Kidney (tissue), 14 donors: Measurements from ENCODE around the gene ME3. TPM values are rescaled to one million over a fixed set of nuclear protein-coding genes. Genes with fewer than 3 reads are reported as not detected.
"Not testable (repeated sequence)": the region's sequence is repeated elsewhere in the genome, so short reads cannot be mapped to it uniquely, and the experiment has no call there.

ENCODE experiments used
- DNase-seq, 5 donors: peaks; one replicate each; pipeline ENCODE4 v3.0.0-alpha.2; 2013 to 2020
- FAIRE-seq: peaks from 2 replicates; lab custom pipeline; 2012; peaks lifted over from hg19 to GRCh38; lab: Jason Lieb, UNC
- H3K27ac ChIP-seq, 2 donors: one replicate each; pipeline ENCODE4 v1.7.0; 2013; ENCODE audit warnings: low read depth in 2 of 2, low read length in 2 of 2, inconsistent platforms in 1 of 2
- H3K27me3 ChIP-seq: one replicate; pipeline ENCODE4 v1.7.1; 2013; ENCODE audit warnings: low read length, inconsistent platforms; ENCODE audit not compliant: control insufficient read depth, insufficient read depth
- H3K36me3 ChIP-seq, 3 donors: one replicate each; pipeline versions ENCODE4 v1.7.0 to v1.7.1; 2013; ENCODE audit warnings: low read length in 3 of 3, control low read depth in 1 of 3, inconsistent platforms in 1 of 3; ENCODE audit not compliant: insufficient read depth in 3 of 3, control insufficient read depth in 2 of 3
- H3K4me1 ChIP-seq, 3 donors: one replicate each; pipeline versions ENCODE4 v1.7.0 to v1.7.1; 2013; ENCODE audit warnings: low read length in 3 of 3, inconsistent platforms in 1 of 3, low read depth in 1 of 3; ENCODE audit not compliant: control insufficient read depth in 2 of 3, insufficient read depth in 2 of 3
- H3K4me3 ChIP-seq, 3 donors: one replicate each; pipeline versions ENCODE4 v1.7.0 to v1.8.1; 2013; ENCODE audit warnings: low read length in 3 of 3, control low read depth in 1 of 3, inconsistent platforms in 1 of 3
- H3K9ac ChIP-seq, 3 donors: one replicate each; pipeline versions ENCODE4 v1.7.0 to v1.7.1; 2013; ENCODE audit warnings: low read length in 3 of 3, control low read depth in 1 of 3, inconsistent platforms in 1 of 3
- H3K9me3 ChIP-seq, 3 donors: one replicate each; pipeline versions ENCODE4 v1.7.0 to v1.7.1; 2013; ENCODE audit warnings: low read length in 3 of 3, control low read depth in 1 of 3, inconsistent platforms in 1 of 3; ENCODE audit not compliant: control insufficient read depth in 2 of 3, insufficient read depth in 1 of 3
- intact Hi-C: fragments of 100-400 bp; cut with DNase I; formaldehyde crosslinking; loops from one replicate; pipeline ENCODE4 v1.11.1; 2022
- polyA plus RNA-seq: library from polyadenylated mRNA; stranded (reverse); fragments of 350-450 nt; fragmentation: Illumina TruSeq; extraction: RNeasy Lipid Tissue Mini Kit (QIAGEN cat#74804); gene quantifications from one replicate; pipeline ENCODE4 v1.2.3, GENCODE V29; 2014; ENCODE audit warnings: low read depth, low replicate concordance; ENCODE audit not compliant: insufficient read depth
- total RNA-seq: library from RNA; stranded (reverse); fragmentation: NEBNext Ultra II Directional; extraction: Animal tissue kit (Norgen Biotek cat#: 25700); gene quantifications from one replicate; pipeline ENCODE4 v1.2.1, GENCODE V29; 2021
- TF ChIP-seq, protein P1 (sequence below): IDR thresholded peaks from 3 replicates; pipeline ENCODE4 v1.5.1; 2012; ENCODE audit warnings: mild to moderate bottlenecking, moderate library complexity, borderline replicate concordance; ENCODE audit not compliant: insufficient read depth; ENCODE audit errors: extremely low read depth
- donor health status: control.
- donor health status: control.
- donor health status: control.
- donor health status: control.
- donor health status: control.
- donor health status: DM: yes; HTN: yes; CAD: no.
- donor health status: Normal renal cell carcinoma (clear cell type).

Gene ME3
- total and polyA plus RNA-seq, 2 donors from 2014 or later = 13.2 to 32.2 TPM

DNA sequence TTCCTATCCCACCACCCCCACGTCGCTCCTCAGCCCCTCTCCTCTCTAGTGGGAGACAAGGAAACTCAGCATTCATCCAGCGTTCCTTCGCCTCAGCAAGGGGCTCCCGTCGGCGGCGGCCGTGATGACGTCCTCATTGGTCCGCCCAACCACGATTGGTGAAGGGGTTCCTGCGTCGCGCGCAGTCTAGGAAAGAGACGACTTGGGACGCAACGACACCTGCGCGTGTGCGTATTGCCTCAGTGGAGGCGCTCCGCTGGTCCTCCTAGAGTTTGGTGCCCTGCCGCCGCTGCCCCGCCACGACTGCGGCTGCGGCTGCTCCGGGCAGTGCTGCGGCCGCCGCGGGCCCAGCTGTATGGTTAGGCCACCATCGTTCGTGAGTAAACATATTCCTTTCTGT lies 241.2 kb downstream of the ME3 start:
- FAIRE-seq (no peak), DNase-seq (no peak)
- H3K4me3 ChIP-seq = no peak overlapping the region
- no peak overlapping the region for H3K9ac ChIP-seq
- no peaks in the 10 kb centered on the region for H3K4me1 ChIP-seq
- H3K36me3 ChIP-seq = no peaks in the 10 kb centered on the region
- no peaks in the 10 kb centered on the region for H3K27me3 ChIP-seq
- peaks cover 0 to 3% (median 0%) of the 10 kb centered on the region in 3 donors for H3K9me3 ChIP-seq
- intact Hi-C loops = no loop called here
- no peak overlapping the region for H3K27ac ChIP-seq
- TF ChIP-seq, protein P1, sequence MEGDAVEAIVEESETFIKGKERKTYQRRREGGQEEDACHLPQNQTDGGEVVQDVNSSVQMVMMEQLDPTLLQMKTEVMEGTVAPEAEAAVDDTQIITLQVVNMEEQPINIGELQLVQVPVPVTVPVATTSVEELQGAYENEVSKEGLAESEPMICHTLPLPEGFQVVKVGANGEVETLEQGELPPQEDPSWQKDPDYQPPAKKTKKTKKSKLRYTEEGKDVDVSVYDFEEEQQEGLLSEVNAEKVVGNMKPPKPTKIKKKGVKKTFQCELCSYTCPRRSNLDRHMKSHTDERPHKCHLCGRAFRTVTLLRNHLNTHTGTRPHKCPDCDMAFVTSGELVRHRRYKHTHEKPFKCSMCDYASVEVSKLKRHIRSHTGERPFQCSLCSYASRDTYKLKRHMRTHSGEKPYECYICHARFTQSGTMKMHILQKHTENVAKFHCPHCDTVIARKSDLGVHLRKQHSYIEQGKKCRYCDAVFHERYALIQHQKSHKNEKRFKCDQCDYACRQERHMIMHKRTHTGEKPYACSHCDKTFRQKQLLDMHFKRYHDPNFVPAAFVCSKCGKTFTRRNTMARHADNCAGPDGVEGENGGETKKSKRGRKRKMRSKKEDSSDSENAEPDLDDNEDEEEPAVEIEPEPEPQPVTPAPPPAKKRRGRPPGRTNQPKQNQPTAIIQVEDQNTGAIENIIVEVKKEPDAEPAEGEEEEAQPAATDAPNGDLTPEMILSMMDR = no peak

DNA sequence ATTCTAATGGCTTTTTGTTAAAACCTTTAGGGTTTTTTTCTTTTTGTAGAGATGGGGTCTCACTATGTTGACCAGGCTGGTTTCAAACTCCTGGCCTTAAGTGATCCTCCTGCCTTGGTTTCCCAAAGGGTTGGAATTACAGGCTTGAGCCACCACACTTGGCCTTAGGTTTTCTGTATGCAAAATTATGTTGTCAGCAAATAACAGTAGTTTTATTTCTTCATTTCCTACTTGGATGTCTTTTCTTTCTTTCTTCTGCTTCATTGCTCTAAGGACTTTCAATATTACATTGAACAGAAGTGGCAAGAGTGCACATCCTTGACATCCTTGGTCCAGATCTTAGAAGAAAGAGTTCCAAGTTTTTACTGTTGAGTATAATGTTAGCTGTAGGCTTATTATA lies 245.0 kb downstream of the ME3 start:
- no peak for DNase-seq
- no peak for FAIRE-seq
- H3K27me3 ChIP-seq = no peaks in the 10 kb centered on the region
- no peak overlapping the region for H3K27ac ChIP-seq
- no peaks in the 10 kb centered on the region for H3K4me1 ChIP-seq
- no peak overlapping the region for H3K9ac ChIP-seq
- peaks cover 0 to 3% (median 0%) of the 10 kb centered on the region in 3 donors for H3K9me3 ChIP-seq
- intact Hi-C loops = no loop called here
- no peaks in the 10 kb centered on the region for H3K36me3 ChIP-seq
- no peak overlapping the region for H3K4me3 ChIP-seq
- TF ChIP-seq, protein P1 = no peak

DNA sequence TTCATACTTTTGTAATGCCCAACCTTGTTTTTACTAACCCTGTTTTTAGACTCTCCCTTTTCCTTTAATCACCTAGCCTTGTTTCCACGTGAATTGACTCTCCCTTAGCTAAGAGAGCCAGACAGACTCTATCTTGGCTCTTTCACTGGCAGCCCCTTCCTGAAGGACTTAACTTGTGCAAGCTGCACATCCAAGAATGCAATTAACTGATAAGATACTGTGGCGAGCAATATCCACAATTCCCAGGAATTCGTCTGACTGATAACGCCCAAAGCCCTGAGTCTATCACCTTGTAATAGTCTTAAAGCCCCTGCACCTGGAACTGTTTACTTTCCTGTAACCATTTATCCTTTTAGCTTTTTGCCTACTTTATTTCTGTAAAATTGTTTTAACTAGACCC lies 248.9 kb downstream of the ME3 start:
- H3K36me3 ChIP-seq, H3K27me3 ChIP-seq, DNase-seq, H3K9me3 ChIP-seq, H3K4me3 ChIP-seq, intact Hi-C loops, H3K4me1 ChIP-seq, H3K9ac ChIP-seq, FAIRE-seq, H3K27ac ChIP-seq: not testable (repeated sequence)

DNA sequence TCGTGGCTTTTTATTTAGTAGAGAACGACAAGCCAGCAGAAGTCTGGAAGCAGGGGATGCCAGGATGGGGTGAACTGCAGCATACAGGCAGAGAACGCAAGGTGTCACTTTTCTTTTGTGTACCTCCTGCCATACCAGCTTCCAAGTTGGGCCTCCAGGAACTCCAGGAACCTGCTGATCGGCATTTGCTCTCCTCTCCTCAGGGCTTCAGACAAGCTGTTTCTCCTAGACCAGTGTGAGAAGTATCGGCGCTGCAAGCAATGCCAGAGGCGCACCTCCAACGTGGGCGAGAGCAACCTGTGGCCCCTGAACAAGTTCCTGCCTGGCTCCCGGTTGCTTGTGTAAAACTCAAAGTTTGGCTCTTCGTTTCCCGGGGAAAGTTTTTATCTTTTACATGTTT lies 250.0 kb downstream of the ME3 start:
- Histone ChIP-seq H3K36me3 (no peaks in the 10 kb centered on the region), H3K4me1 (no peaks in the 10 kb centered on the region), H3K27me3 (no peaks in the 10 kb centered on the region), H3K9me3 (peaks cover 0 to 3% (median 0%) of the 10 kb centered on the region in 3 donors), H3K27ac (no peak overlapping the region), H3K9ac (no peak overlapping the region), H3K4me3 (no peak overlapping the region)
- intact Hi-C loops = no loop called here
- TF ChIP-seq, protein P1 = no peak
- FAIRE-seq = no peak
- no peak for DNase-seq
